NB4 (cell line): ENCODE data around the gene MBLAC2.

Source experiments
- MYC ChIP-seq: IDR thresholded peaks from 2 replicates; pipeline ENCODE4 v1.6.1; 2011; ENCODE audit warnings: low read depth, low read length
- POLR2A ChIP-seq: IDR thresholded peaks from 2 replicates; pipeline ENCODE4 v1.6.1; 2011; ENCODE audit warnings: mild to moderate bottlenecking; ENCODE audit not compliant: insufficient read length; ENCODE audit errors: extremely low read depth
- TF ChIP-seq, protein P1 (sequence below): IDR thresholded peaks from one replicate; pipeline ENCODE4 v1.5.1; 2012; ENCODE audit warnings: low read depth, low read length
- TF ChIP-seq, protein P2 (sequence below): IDR thresholded peaks from 2 replicates; pipeline ENCODE4 v1.6.1; 2011; ENCODE audit warnings: low read depth, low read length

DNA sequence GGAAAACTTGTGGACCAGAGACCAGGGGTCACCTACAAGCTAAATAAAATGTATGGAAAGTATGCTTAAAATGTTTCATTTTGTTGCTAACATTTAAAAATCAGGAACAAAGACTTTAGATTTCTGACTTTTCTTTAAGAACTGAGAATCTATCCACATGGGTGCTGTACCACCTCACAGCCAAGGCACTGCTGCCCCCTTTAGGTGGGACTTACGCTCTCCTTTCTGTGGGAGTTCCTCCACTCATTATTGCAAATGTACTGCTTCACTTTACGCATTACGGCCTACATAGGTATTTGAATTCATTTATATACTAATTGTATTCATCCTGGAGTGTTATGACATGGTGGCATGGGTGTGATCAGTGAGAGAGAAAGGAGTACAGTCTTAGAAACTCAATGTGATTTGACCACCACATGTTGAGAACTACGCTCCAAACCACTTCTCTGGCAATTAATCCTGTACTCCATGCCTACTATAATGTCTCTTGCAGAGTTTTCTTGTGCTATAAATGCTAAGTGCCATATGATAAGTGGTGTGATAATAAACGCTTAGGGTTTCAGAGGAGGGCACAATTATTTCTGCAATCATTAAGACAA is 40.4 kb downstream of the MBLAC2 start:
- no peak for TF ChIP-seq POLR2A
- TF ChIP-seq MYC, result no peak
- TF ChIP-seq, protein P1, sequence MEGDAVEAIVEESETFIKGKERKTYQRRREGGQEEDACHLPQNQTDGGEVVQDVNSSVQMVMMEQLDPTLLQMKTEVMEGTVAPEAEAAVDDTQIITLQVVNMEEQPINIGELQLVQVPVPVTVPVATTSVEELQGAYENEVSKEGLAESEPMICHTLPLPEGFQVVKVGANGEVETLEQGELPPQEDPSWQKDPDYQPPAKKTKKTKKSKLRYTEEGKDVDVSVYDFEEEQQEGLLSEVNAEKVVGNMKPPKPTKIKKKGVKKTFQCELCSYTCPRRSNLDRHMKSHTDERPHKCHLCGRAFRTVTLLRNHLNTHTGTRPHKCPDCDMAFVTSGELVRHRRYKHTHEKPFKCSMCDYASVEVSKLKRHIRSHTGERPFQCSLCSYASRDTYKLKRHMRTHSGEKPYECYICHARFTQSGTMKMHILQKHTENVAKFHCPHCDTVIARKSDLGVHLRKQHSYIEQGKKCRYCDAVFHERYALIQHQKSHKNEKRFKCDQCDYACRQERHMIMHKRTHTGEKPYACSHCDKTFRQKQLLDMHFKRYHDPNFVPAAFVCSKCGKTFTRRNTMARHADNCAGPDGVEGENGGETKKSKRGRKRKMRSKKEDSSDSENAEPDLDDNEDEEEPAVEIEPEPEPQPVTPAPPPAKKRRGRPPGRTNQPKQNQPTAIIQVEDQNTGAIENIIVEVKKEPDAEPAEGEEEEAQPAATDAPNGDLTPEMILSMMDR, result peak; percentile 72
- TF ChIP-seq, protein P2, sequence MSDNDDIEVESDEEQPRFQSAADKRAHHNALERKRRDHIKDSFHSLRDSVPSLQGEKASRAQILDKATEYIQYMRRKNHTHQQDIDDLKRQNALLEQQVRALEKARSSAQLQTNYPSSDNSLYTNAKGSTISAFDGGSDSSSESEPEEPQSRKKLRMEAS, result no peak
